ENCODE measurements around the gene MORN5. TPM values are rescaled to one million over a fixed set of nuclear protein-coding genes. Genes with fewer than 3 reads are reported as not detected.
A peak's percentile ranks its signal among the peaks of the same experiment; 100 is the strongest.

The MORN5 gene
- total and polyA plus RNA-seq, 2 donors (not counting 1 experiment from before 2014, with no cell fraction given) = 0.33 TPM; not detected in 1

- no peak overlapping the region for H2AFZ ChIP-seq (ENCODE audit: low read length)
- no peaks in the 10 kb centered on the region for H3K79me2 ChIP-seq (ENCODE audit: control insufficient read depth, insufficient read depth, low read length)
- H3K9me3 ChIP-seq (ENCODE audit: control insufficient read depth, insufficient read depth, low read depth, low read length) = no peaks in the 10 kb centered on the region
- H3K27ac ChIP-seq (ENCODE audit: insufficient read depth, low read length) = no peak overlapping the region
- no peaks in the 10 kb centered on the region for H3K36me3 ChIP-seq (ENCODE audit: control insufficient read depth, insufficient read depth, low read length)
- DNase-seq (ENCODE audit: low read depth in 2 of 2) = no peak
- H3K4me1 ChIP-seq (ENCODE audit: control insufficient read depth, extremely low read depth, insufficient read depth, low read length) = peaks cover 10% of the 10 kb centered on the region
- H4K20me1 ChIP-seq (ENCODE audit: control insufficient read depth, extremely low read depth, insufficient read depth, low read length) = no peaks in the 10 kb centered on the region
- no peaks in the 10 kb centered on the region for H3K27me3 ChIP-seq (ENCODE audit: control insufficient read depth, insufficient read depth, low read length)
- no peak overlapping the region for H3K4me3 ChIP-seq (replicated peaks in 1 of 4; ENCODE audit: control extremely low read depth in 1 of 4, insufficient read depth in 1 of 4, low read depth in 3 of 4, low read length in 4 of 4)
- no peak for TF ChIP-seq CTCF (conservative IDR thresholded peaks at IDR 0.05 in 1 of 2, IDR thresholded peaks at IDR 0.05 in 1 of 2; ENCODE audit: low read depth in 1 of 2, low read length in 2 of 2)
- no peak for TF ChIP-seq EZH2 (IDR thresholded peaks at IDR 0.05; ENCODE audit: low read length, missing control alignments)
- H3K4me2 ChIP-seq (ENCODE audit: extremely low read depth, insufficient read depth, low read length) = no peak overlapping the region
- no peak overlapping the region for H3K9ac ChIP-seq (ENCODE audit: insufficient read depth, low read length)
Observed at GRCh38 chr9:122124528-122124927, 35.2 kb upstream of the MORN5 start.

GRCh38 chr9:122125158-122125508 is 34.6 kb upstream of the MORN5 start:
- peaks cover 10% of the 10 kb centered on the region for H3K4me1 ChIP-seq (ENCODE audit: control insufficient read depth, extremely low read depth, insufficient read depth, low read length)
- H3K27me3 ChIP-seq (ENCODE audit: control insufficient read depth, insufficient read depth, low read length) = no peaks in the 10 kb centered on the region
- peak; percentile 53 to 71 for DNase-seq (ENCODE audit: low read depth in 2 of 2)
- no peaks in the 10 kb centered on the region for H3K36me3 ChIP-seq (ENCODE audit: control insufficient read depth, insufficient read depth, low read length)
- H3K79me2 ChIP-seq (ENCODE audit: control insufficient read depth, insufficient read depth, low read length) = no peaks in the 10 kb centered on the region
- no peaks in the 10 kb centered on the region for H4K20me1 ChIP-seq (ENCODE audit: control insufficient read depth, extremely low read depth, insufficient read depth, low read length)
- H3K27ac ChIP-seq (ENCODE audit: insufficient read depth, low read length) = no peak overlapping the region
- H3K4me3 ChIP-seq (replicated peaks in 1 of 4; ENCODE audit: control extremely low read depth in 1 of 4, insufficient read depth in 1 of 4, low read depth in 3 of 4, low read length in 4 of 4) = no peak overlapping the region
- H2AFZ ChIP-seq (ENCODE audit: low read length) = no peak overlapping the region
- no peaks in the 10 kb centered on the region for H3K9me3 ChIP-seq (ENCODE audit: control insufficient read depth, insufficient read depth, low read depth, low read length)
- H3K9ac ChIP-seq (ENCODE audit: insufficient read depth, low read length) = no peak overlapping the region
- TF ChIP-seq EZH2 (IDR thresholded peaks at IDR 0.05; ENCODE audit: low read length, missing control alignments) (no peak), CTCF (conservative IDR thresholded peaks at IDR 0.05 in 1 of 2, IDR thresholded peaks at IDR 0.05 in 1 of 2; ENCODE audit: low read depth in 1 of 2, low read length in 2 of 2) (peak; percentile 93 to 95)
- H3K4me2 ChIP-seq (ENCODE audit: extremely low read depth, insufficient read depth, low read length) = no peak overlapping the region

- no peaks in the 10 kb centered on the region for H3K9me3 ChIP-seq (ENCODE audit: control insufficient read depth, insufficient read depth, low read depth, low read length)
- peak overlapping the region; percentile 84 for H2AFZ ChIP-seq (ENCODE audit: low read length)
- no peaks in the 10 kb centered on the region for H3K27me3 ChIP-seq (ENCODE audit: control insufficient read depth, insufficient read depth, low read length)
- peak overlapping the region in 1 of 4 experiments; percentile 48 for H3K4me3 ChIP-seq (replicated peaks in 1 of 4; ENCODE audit: control extremely low read depth in 1 of 4, insufficient read depth in 1 of 4, low read depth in 3 of 4, low read length in 4 of 4)
- no peaks in the 10 kb centered on the region for H3K79me2 ChIP-seq (ENCODE audit: control insufficient read depth, insufficient read depth, low read length)
- no peak overlapping the region for H3K27ac ChIP-seq (ENCODE audit: insufficient read depth, low read length)
- no peak overlapping the region for H3K9ac ChIP-seq (ENCODE audit: insufficient read depth, low read length)
- peak overlapping the region; percentile 75 for H3K4me2 ChIP-seq (ENCODE audit: extremely low read depth, insufficient read depth, low read length)
- H3K36me3 ChIP-seq (ENCODE audit: control insufficient read depth, insufficient read depth, low read length) = no peaks in the 10 kb centered on the region
- no peaks in the 10 kb centered on the region for H4K20me1 ChIP-seq (ENCODE audit: control insufficient read depth, extremely low read depth, insufficient read depth, low read length)
- peak in 1 of 2 donors; percentile 20 for DNase-seq (ENCODE audit: low read depth in 2 of 2)
- no peak for TF ChIP-seq EZH2 (IDR thresholded peaks at IDR 0.05; ENCODE audit: low read length, missing control alignments)
- TF ChIP-seq CTCF (conservative IDR thresholded peaks at IDR 0.05 in 1 of 2, IDR thresholded peaks at IDR 0.05 in 1 of 2; ENCODE audit: low read depth in 1 of 2, low read length in 2 of 2) = no peak
- peaks cover 10% of the 10 kb centered on the region for H3K4me1 ChIP-seq (ENCODE audit: control insufficient read depth, extremely low read depth, insufficient read depth, low read length)
Observed at GRCh38 chr9:122125509-122126330, 34.0 kb upstream of the MORN5 start.

Data from fibroblast of lung (primary cell).